ENCODE results near the gene POLR3GL. TPM values are rescaled to one million over a fixed set of nuclear protein-coding genes. Genes with fewer than 3 reads are reported as not detected.

Gene POLR3GL
- total RNA-seq, 1 donor from 2014 or later: 12.0 TPM

GRCh38 chr1:145985502-145986439 lies 21.3 kb downstream of the POLR3GL start:
- Histone ChIP-seq H4K20me1 (ENCODE audit: low read depth) (no peaks in the 10 kb centered on the region), H2AFZ (replicated peaks) (peak overlapping the region; percentile 55), H3K4me1 (peaks cover 3% of the 10 kb centered on the region), H3K27me3 (no peaks in the 10 kb centered on the region), H3K9me3 (ENCODE audit: low read depth) (no peaks in the 10 kb centered on the region), H3K36me3 (no peaks in the 10 kb centered on the region), H3K9ac (no peak overlapping the region), H3K4me3 (no peak overlapping the region), H3F3A (ENCODE audit: low read depth) (peaks cover 4% of the 10 kb centered on the region), H3K79me2 (ENCODE audit: low read depth) (no peaks in the 10 kb centered on the region), H3K27ac (no peak overlapping the region), H3K4me2 (no peak overlapping the region)
- TF ChIP-seq, protein P1, sequence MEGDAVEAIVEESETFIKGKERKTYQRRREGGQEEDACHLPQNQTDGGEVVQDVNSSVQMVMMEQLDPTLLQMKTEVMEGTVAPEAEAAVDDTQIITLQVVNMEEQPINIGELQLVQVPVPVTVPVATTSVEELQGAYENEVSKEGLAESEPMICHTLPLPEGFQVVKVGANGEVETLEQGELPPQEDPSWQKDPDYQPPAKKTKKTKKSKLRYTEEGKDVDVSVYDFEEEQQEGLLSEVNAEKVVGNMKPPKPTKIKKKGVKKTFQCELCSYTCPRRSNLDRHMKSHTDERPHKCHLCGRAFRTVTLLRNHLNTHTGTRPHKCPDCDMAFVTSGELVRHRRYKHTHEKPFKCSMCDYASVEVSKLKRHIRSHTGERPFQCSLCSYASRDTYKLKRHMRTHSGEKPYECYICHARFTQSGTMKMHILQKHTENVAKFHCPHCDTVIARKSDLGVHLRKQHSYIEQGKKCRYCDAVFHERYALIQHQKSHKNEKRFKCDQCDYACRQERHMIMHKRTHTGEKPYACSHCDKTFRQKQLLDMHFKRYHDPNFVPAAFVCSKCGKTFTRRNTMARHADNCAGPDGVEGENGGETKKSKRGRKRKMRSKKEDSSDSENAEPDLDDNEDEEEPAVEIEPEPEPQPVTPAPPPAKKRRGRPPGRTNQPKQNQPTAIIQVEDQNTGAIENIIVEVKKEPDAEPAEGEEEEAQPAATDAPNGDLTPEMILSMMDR (IDR thresholded peaks at IDR 0.05): no peak
- TF ChIP-seq EZH2phosphoT487 (IDR thresholded peaks at IDR 0.05) (no peak), EZH2 (IDR thresholded peaks at IDR 0.05) (no peak)
- DNase-seq (ENCODE audit: low spot score): no peak
- Mint-ChIP-seq H3K27ac (peak overlapping the region; percentile 78), H3K27me3 (ENCODE audit: insufficient read depth, low read depth) (peaks cover 6% of the 10 kb centered on the region), H3K4me1 (peaks cover 27% of the 10 kb centered on the region), H3K4me3 (peak overlapping the region; percentile 2), H3K9me3 (no peaks in the 10 kb centered on the region), H3K36me3 (no peaks in the 10 kb centered on the region)

- H3K9me3 ChIP-seq (ENCODE audit: low read depth): no peaks in the 10 kb centered on the region
- no peak overlapping the region for H3K4me3 Mint-ChIP-seq
Observed at GRCh38 chr1:145986551-145986950, 22.1 kb downstream of the POLR3GL start.

DNA sequence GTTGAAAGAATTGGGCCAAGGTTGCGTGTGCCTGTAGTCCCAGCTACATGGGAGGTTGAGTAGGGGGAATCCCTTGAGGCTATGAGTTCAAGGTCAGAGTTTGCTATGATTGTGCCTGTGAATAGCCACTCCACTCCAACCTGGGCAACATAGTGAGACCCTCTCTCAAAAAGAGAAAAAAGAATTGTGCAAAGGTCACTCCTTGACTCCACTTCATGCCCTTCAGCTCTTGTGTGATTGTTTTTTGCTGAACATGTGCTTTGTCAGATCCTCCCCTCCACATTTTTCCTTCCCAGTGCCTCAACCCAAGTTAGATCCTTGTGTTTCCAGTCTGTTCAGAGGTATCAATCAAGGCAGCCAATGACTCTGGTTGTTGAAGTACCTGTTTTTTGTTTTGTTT lies 23.4 kb downstream of the POLR3GL start:
- H3K27ac ChIP-seq: no peak overlapping the region
- no peaks in the 10 kb centered on the region for H3K27me3 ChIP-seq
- peaks cover 9% of the 10 kb centered on the region for H3K4me1 ChIP-seq
- no peak overlapping the region for H2AFZ ChIP-seq (replicated peaks)
- Mint-ChIP-seq H3K4me1 (peaks cover 38% of the 10 kb centered on the region), H3K4me3 (no peak overlapping the region), H3K36me3 (peaks cover 9% of the 10 kb centered on the region), H3K9me3 (no peaks in the 10 kb centered on the region), H3K27me3 (ENCODE audit: insufficient read depth, low read depth) (peaks cover 2% of the 10 kb centered on the region), H3K27ac (peak overlapping the region; percentile 43)
- peaks cover 21% of the 10 kb centered on the region for H3F3A ChIP-seq (ENCODE audit: low read depth)
- H3K9ac ChIP-seq: no peak overlapping the region
- peaks cover 15% of the 10 kb centered on the region for H4K20me1 ChIP-seq (ENCODE audit: low read depth)
- no peak overlapping the region for H3K4me3 ChIP-seq
- TF ChIP-seq EZH2phosphoT487 (IDR thresholded peaks at IDR 0.05) (no peak), EZH2 (IDR thresholded peaks at IDR 0.05) (no peak)
- TF ChIP-seq, protein P1 (IDR thresholded peaks at IDR 0.05): no peak
- no peak for DNase-seq (ENCODE audit: low spot score)
- H3K79me2 ChIP-seq (ENCODE audit: low read depth): no peaks in the 10 kb centered on the region
- H3K36me3 ChIP-seq: no peaks in the 10 kb centered on the region
- no peaks in the 10 kb centered on the region for H3K9me3 ChIP-seq (ENCODE audit: low read depth)
- H3K4me2 ChIP-seq: no peak overlapping the region

More at GRCh38 chr1:145986551-145986950, 22.1 kb downstream of the POLR3GL start:
- Mint-ChIP-seq H3K27ac (no peak overlapping the region), H3K36me3 (peaks cover 1% of the 10 kb centered on the region), H3K27me3 (ENCODE audit: insufficient read depth, low read depth) (peaks cover 2% of the 10 kb centered on the region), H3K4me1 (peaks cover 28% of the 10 kb centered on the region), H3K9me3 (no peaks in the 10 kb centered on the region)
- Histone ChIP-seq H3K9ac (no peak overlapping the region), H3K79me2 (ENCODE audit: low read depth) (no peaks in the 10 kb centered on the region), H2AFZ (replicated peaks) (no peak overlapping the region), H4K20me1 (ENCODE audit: low read depth) (peaks cover 1% of the 10 kb centered on the region), H3K27ac (no peak overlapping the region), H3K27me3 (no peaks in the 10 kb centered on the region), H3K4me3 (no peak overlapping the region), H3K4me1 (peaks cover 3% of the 10 kb centered on the region), H3K4me2 (no peak overlapping the region), H3K36me3 (no peaks in the 10 kb centered on the region), H3F3A (ENCODE audit: low read depth) (peaks cover 7% of the 10 kb centered on the region)
- TF ChIP-seq EZH2phosphoT487 (IDR thresholded peaks at IDR 0.05) (no peak), EZH2 (IDR thresholded peaks at IDR 0.05) (no peak)
- TF ChIP-seq, protein P1 (IDR thresholded peaks at IDR 0.05): no peak
- DNase-seq (ENCODE audit: low spot score): no peak

Data from neural progenitor cell (in vitro differentiated cells).